ENCODE data around the gene MVB12B.

DNA sequence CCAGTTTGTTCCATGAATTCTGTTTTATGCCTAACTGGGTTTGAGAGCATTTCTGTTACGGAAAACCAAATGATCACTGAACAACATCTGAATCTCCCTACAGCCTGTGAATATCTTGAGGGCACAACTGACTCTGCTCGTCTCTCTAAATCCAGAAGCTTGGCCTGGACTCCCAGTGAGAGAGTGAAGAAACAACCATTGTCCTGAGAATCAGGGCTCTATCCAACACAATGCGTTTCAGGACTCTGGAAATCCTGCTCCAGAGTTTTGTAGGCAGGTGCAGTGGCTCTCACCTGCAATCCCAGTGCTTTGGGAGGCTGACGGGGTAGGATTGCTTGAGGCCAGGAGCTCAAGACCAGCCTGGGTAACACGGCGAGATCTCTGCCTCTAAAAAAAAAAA, 7.8 kb upstream of the MVB12B start:
- no peak for TF ChIP-seq YY1 (IDR thresholded peaks at IDR 0.05; ENCODE audit: insufficient read depth, insufficient read length)
- no peak for TF ChIP-seq ZNF274 (IDR thresholded peaks at IDR 0.05; ENCODE audit: low read depth, low read length)
- TF ChIP-seq SUZ12 (IDR thresholded peaks at IDR 0.05; ENCODE audit: extremely low read depth, insufficient read depth, insufficient read length), result no peak
